HG03280 (cell line): ENCODE data around the gene CACNG8.

Experiments used
- ATAC-seq: cut with Tn5 transposase; IDR thresholded peaks from one replicate; pipeline ENCODE4 v1.9.1; 2021; ENCODE audit warnings: mild to moderate bottlenecking, moderate library complexity; ENCODE audit not compliant: unreplicated experiment

CACNG8 gene

GRCh38 chr19:53992211-53992610 is 29.5 kb downstream of the CACNG8 start:
- no peak for ATAC-seq

- ATAC-seq, result no peak
Measured at GRCh38 chr19:53992815-53993214, 30.1 kb downstream of the CACNG8 start.

GRCh38 chr19:53993448-53993847 is 30.7 kb downstream of the CACNG8 start:
- no peak for ATAC-seq

- no peak for ATAC-seq
Measured at GRCh38 chr19:53994811-53995210, 32.1 kb downstream of the CACNG8 start.

- ATAC-seq, result no peak
Measured at GRCh38 chr19:53998223-53998622, 35.5 kb downstream of the CACNG8 start.

- no peak for ATAC-seq
Measured at GRCh38 chr19:53999694-54000093, 37.0 kb downstream of the CACNG8 start.

GRCh38 chr19:54001496-54001895 is 38.8 kb downstream of the CACNG8 start:
- ATAC-seq, result no peak

- ATAC-seq, result no peak
Measured at GRCh38 chr19:54002495-54003315, 40.0 kb downstream of the CACNG8 start.

DNA sequence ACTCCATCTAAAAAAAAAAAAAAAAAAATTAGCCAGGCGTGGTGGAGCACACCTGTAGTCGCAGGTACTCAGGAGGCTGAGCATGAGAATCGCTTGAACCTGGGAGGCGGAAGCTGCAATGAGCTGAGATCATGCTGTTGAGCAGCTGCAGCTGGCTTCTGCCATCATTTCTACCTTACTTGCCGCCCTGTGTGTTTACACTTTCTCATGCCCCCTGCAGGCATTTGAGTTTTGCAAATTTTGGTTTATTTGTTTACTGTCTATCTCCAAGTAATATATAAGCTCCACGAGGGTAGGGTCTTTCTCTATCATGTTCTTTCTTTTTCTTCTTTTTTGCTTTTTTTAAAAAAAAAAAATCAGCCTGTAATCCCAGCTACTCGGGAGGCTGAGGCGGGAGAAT is 46.7 kb downstream of the CACNG8 start:
- ATAC-seq, result no peak

GRCh38 chr19:54010474-54010873 is 47.7 kb downstream of the CACNG8 start:
- ATAC-seq, result no peak

GRCh38 chr19:54011507-54012211 is 48.9 kb downstream of the CACNG8 start:
- no peak for ATAC-seq

- ATAC-seq, result no peak
Measured at GRCh38 chr19:54013866-54014265, 51.1 kb downstream of the CACNG8 start.

DNA sequence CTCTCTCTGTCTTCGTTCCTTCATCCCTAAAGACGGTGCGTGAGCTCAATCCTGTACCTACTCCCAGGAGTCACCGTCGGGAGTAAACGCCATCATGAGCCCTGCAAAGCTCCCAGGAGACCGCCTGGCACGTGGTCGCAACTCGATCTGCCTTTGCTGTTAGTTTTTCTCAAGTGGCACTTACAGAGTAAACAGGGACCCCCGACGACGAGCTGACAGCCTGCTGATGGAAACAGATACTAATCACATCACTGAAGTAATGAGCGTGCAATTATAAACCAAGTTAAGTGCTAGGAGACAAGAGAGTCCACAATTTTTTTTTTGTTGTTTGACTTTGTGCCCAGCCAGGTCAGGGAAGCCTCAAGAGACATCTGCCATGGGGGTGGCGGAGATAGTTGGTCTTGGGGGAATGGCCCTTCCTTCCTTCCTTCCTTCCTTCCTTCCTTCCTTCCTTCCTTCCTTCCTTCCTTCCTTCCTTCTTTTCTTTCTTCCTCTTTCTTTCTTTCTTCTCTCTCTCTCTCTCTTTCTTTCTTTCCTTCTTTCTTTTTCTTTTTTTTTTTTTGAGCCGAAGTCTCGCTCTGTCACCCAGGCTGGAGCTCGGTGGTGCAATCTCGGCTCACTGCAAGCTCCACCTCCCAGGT is 52.3 kb downstream of the CACNG8 start:
- ATAC-seq, result no peak

- ATAC-seq, result no peak
Measured at GRCh38 chr19:54017261-54017660, 54.5 kb downstream of the CACNG8 start.

- ATAC-seq, result no peak
Measured at GRCh38 chr19:54021363-54021762, 58.6 kb downstream of the CACNG8 start.

GRCh38 chr19:54021932-54022331 is 59.2 kb downstream of the CACNG8 start:
- no peak for ATAC-seq

DNA sequence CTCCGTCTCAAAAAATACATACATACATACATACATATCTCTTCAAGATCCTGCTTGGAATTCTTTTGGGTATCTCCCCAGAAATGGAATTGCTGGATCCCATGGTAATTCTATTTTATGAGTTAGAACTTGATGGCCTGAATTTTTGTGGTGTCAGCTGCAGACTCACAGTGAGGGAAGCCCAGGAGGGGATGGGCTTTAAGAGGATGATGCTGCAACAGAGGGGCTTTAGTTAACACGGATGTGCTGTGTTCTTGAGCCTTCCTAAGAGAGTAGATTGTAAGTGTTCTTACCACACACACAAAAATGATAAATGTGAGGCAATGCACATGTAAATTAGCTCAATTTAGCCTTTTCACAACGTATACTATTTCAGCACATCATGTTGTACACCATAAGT is 60.5 kb downstream of the CACNG8 start:
- ATAC-seq, result no peak

DNA sequence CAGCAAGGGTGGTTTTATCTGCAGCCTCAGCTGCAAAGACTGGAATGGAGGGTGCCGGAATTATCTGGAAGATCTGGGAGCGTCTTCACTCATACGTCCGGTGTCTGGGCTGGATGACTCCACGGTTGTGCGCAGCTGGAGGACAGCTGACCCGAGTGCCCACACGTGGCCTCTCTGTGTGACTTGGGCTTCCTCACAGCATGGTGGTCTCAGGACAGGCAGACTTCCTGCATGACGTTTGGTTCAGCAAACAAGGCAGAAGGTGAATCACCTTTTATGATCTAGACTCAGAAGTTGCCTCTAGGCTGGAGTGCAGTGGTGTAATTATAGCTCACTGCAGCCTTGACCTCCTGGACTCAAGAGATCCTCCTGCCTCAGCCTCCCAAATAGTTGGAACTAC is 61.9 kb downstream of the CACNG8 start:
- no peak for ATAC-seq

DNA sequence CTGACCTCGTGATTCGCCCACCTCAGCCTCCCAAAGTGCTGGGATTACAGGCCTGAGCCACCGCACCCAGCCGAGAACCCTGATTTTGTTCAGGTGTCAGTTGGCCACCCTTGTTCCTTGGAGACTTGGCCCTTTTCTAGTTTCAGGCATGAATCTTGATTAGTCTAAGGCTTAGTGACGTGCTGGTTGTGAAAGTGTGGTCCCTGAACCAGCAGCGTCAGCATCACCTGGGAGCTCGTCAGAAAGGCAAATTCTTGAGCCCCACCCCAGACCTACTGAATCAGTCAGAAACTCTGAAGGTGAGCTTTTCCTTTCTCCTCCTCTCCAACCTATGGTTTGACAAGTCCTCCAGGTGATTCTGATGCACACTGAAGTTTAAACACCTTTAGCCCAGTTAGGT is 63.9 kb downstream of the CACNG8 start:
- ATAC-seq, result no peak

DNA sequence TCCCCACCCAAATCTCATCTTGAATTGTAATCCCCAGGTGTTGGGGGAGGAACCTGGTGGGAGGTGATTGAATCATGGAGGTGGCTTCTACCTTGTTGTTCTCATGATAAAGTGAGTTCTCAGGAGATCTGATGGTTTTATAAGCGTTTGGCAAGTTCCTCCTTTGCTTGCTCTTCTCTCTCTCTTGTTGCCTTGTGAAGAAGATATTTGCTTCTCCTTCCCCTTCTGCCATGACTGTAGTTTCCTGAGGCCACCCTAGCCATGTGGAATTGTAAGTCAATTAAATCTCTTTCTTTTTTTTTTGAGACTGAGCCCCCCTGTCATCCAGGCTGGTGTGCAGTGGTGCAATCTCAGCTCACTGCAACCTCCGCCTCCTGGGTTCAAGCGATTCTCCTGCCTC is 66.6 kb downstream of the CACNG8 start:
- no peak for ATAC-seq

DNA sequence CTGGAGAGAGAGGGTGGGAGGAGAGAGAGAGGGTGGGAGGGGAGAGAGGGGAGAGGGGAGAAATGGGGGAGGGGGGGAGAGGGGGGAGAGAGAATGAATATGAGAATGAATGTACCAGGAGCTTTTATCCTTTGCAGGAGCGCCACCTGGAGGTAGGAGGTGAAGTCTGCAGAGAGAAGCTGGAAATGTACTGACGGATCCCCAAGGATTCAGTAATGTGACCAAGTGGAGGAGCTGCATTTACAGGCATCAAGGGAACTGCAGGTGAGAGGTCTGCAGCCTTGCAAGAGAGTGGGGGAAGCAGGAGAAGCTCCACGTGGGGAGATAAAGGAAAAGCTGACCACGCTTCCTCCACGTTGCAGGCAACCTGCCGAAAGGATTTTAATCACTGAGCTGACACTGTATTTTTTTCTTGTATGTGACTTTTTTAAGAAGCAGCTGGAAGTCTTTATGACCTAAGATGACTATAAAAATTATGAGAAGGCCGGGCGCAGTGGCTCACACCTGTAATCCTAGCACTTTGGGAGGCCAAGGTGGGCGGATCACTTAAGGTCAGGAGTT is 67.3 kb downstream of the CACNG8 start:
- ATAC-seq, result no peak
